GM19023 (cell line): Measurements from ENCODE around the gene C1QTNF9.
"Not testable (repeated sequence)": the region's sequence is repeated elsewhere in the genome, so short reads cannot be mapped to it uniquely, and the experiment has no call there.

Experiments
- ATAC-seq: cut with Tn5 transposase; IDR thresholded peaks from one replicate; pipeline ENCODE4 v1.9.1; 2021; ENCODE audit warnings: mild to moderate bottlenecking, moderate library complexity; ENCODE audit not compliant: unreplicated experiment

The C1QTNF9 gene

GRCh38 chr13:24309300-24309699 is at the start of gene C1QTNF9:
Gene C1QTNF9, plus strand, starts transcription at chr13:24309580. Its CDS starts 6,424 bp downstream, at chr13:24316004.
- ATAC-seq = not testable (repeated sequence)

- ATAC-seq = no peak
Observed at GRCh38 chr13:24261566-24261965, 47.8 kb upstream of the C1QTNF9 start.

- no peak for ATAC-seq
Observed at GRCh38 chr13:24263632-24264031, 45.7 kb upstream of the C1QTNF9 start.

- peak; percentile 83 for ATAC-seq
Observed at GRCh38 chr13:24264976-24265375, 44.4 kb upstream of the C1QTNF9 start.

- ATAC-seq = no peak
Observed at GRCh38 chr13:24265453-24265852, 43.9 kb upstream of the C1QTNF9 start.

GRCh38 chr13:24267274-24267673 is 42.1 kb upstream of the C1QTNF9 start:
- no peak for ATAC-seq

- no peak for ATAC-seq
Observed at GRCh38 chr13:24267801-24268200, 41.6 kb upstream of the C1QTNF9 start.

- ATAC-seq = no peak
Observed at GRCh38 chr13:24269821-24270220, 39.6 kb upstream of the C1QTNF9 start.

- peak; percentile 60 for ATAC-seq
Observed at GRCh38 chr13:24270639-24271141, 38.7 kb upstream of the C1QTNF9 start.

- ATAC-seq = no peak
Observed at GRCh38 chr13:24271231-24271600, 38.2 kb upstream of the C1QTNF9 start.

GRCh38 chr13:24271601-24272451 is 37.6 kb upstream of the C1QTNF9 start:
- ATAC-seq = peak; percentile 45

GRCh38 chr13:24272452-24273161 is 36.8 kb upstream of the C1QTNF9 start:
- ATAC-seq = no peak

GRCh38 chr13:24273926-24274325 is 35.5 kb upstream of the C1QTNF9 start:
- no peak for ATAC-seq

- ATAC-seq = peak; percentile 54
Observed at GRCh38 chr13:24274452-24275021, 34.8 kb upstream of the C1QTNF9 start.

- ATAC-seq = no peak
Observed at GRCh38 chr13:24275041-24275440, 34.3 kb upstream of the C1QTNF9 start.

- ATAC-seq = no peak
Observed at GRCh38 chr13:24276306-24276705, 33.1 kb upstream of the C1QTNF9 start.

- no peak for ATAC-seq
Observed at GRCh38 chr13:24276861-24277260, 32.5 kb upstream of the C1QTNF9 start.

GRCh38 chr13:24277761-24278160 is 31.6 kb upstream of the C1QTNF9 start:
- no peak for ATAC-seq

GRCh38 chr13:24279327-24280110 is 29.9 kb upstream of the C1QTNF9 start:
- ATAC-seq = no peak

GRCh38 chr13:24280720-24281119 is 28.7 kb upstream of the C1QTNF9 start:
- ATAC-seq = peak; percentile 79
